ENCODE data around the gene TNFRSF19. TPM values are rescaled to one million over a fixed set of nuclear protein-coding genes. Genes with fewer than 3 reads are reported as not detected.

TNFRSF19 gene
- total RNA-seq, 1 donor from 2014 or later: 19.0 TPM

- H3K9me3 Mint-ChIP-seq (ENCODE audit: low read depth): no peaks in the 10 kb centered on the region
- H3K27ac Mint-ChIP-seq: peak overlapping the region; percentile 66
- no peak for DNase-seq (ENCODE audit: low spot score, unreplicated experiment)
- TF ChIP-seq CTCF (IDR thresholded peaks at IDR 0.05; ENCODE audit: unreplicated experiment): no peak
- H3K36me3 Mint-ChIP-seq (ENCODE audit: insufficient read depth): no peaks in the 10 kb centered on the region
- peaks cover 17% of the 10 kb centered on the region for H3K27me3 Mint-ChIP-seq
- peaks cover 68% of the 10 kb centered on the region for H3K4me1 Mint-ChIP-seq (ENCODE audit: low read depth)
- H3K4me3 Mint-ChIP-seq (ENCODE audit: low read depth): peak overlapping the region; percentile 15
Observed at GRCh38 chr13:23631311-23632047, 61.3 kb downstream of the TNFRSF19 start.

- no peak for TF ChIP-seq CTCF (IDR thresholded peaks at IDR 0.05; ENCODE audit: unreplicated experiment)
- Mint-ChIP-seq H3K27ac (peak overlapping the region; percentile 66), H3K9me3 (ENCODE audit: low read depth) (no peaks in the 10 kb centered on the region), H3K27me3 (peaks cover 21% of the 10 kb centered on the region), H3K4me3 (ENCODE audit: low read depth) (peak overlapping the region; percentile 15), H3K36me3 (ENCODE audit: insufficient read depth) (no peaks in the 10 kb centered on the region), H3K4me1 (ENCODE audit: low read depth) (peaks cover 63% of the 10 kb centered on the region)
- no peak for DNase-seq (ENCODE audit: low spot score, unreplicated experiment)
Observed at GRCh38 chr13:23632048-23632582, 61.9 kb downstream of the TNFRSF19 start.

GRCh38 chr13:23632741-23633140 lies 62.5 kb downstream of the TNFRSF19 start:
- Mint-ChIP-seq H3K27ac (no peak overlapping the region), H3K4me3 (ENCODE audit: low read depth) (no peak overlapping the region), H3K4me1 (ENCODE audit: low read depth) (peaks cover 62% of the 10 kb centered on the region), H3K27me3 (peaks cover 25% of the 10 kb centered on the region), H3K36me3 (ENCODE audit: insufficient read depth) (no peaks in the 10 kb centered on the region), H3K9me3 (ENCODE audit: low read depth) (no peaks in the 10 kb centered on the region)
- DNase-seq (ENCODE audit: low spot score, unreplicated experiment): no peak
- no peak for TF ChIP-seq CTCF (IDR thresholded peaks at IDR 0.05; ENCODE audit: unreplicated experiment)

GRCh38 chr13:23634897-23635296 lies 64.7 kb downstream of the TNFRSF19 start:
- no peak overlapping the region for H3K27ac Mint-ChIP-seq
- H3K4me3 Mint-ChIP-seq (ENCODE audit: low read depth): no peak overlapping the region
- no peaks in the 10 kb centered on the region for H3K9me3 Mint-ChIP-seq (ENCODE audit: low read depth)
- peaks cover 3% of the 10 kb centered on the region for H3K36me3 Mint-ChIP-seq (ENCODE audit: insufficient read depth)
- H3K4me1 Mint-ChIP-seq (ENCODE audit: low read depth): peaks cover 48% of the 10 kb centered on the region
- TF ChIP-seq CTCF (IDR thresholded peaks at IDR 0.05; ENCODE audit: unreplicated experiment): peak; percentile 33
- no peak for DNase-seq (ENCODE audit: low spot score, unreplicated experiment)
- peaks cover 29% of the 10 kb centered on the region for H3K27me3 Mint-ChIP-seq

- Mint-ChIP-seq H3K4me3 (ENCODE audit: low read depth) (no peak overlapping the region), H3K36me3 (ENCODE audit: insufficient read depth) (peaks cover 3% of the 10 kb centered on the region), H3K27ac (peak overlapping the region; percentile 56), H3K9me3 (ENCODE audit: low read depth) (no peaks in the 10 kb centered on the region), H3K4me1 (ENCODE audit: low read depth) (peaks cover 43% of the 10 kb centered on the region), H3K27me3 (peaks cover 38% of the 10 kb centered on the region)
- TF ChIP-seq CTCF (IDR thresholded peaks at IDR 0.05; ENCODE audit: unreplicated experiment): no peak
- no peak for DNase-seq (ENCODE audit: low spot score, unreplicated experiment)
Observed at GRCh38 chr13:23636360-23636759, 66.1 kb downstream of the TNFRSF19 start.

Measured in progenitor cell of endocrine pancreas (in vitro differentiated cells).